ENCODE results near the gene ADAM15.

DNA sequence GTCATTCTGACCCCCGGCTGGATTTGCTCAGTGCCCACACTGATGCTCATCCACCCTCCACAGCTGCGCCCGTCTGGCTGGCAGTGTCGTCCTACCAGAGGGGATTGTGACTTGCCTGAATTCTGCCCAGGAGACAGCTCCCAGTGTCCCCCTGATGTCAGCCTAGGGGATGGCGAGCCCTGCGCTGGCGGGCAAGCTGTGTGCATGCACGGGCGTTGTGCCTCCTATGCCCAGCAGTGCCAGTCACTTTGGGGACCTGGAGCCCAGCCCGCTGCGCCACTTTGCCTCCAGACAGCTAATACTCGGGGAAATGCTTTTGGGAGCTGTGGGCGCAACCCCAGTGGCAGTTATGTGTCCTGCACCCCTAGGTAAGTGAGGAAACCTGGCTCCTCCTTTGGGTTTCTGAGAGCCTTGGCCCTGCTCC, 6.7 kb downstream of the ADAM15 start:
- TF ChIP-seq CREM (CRISPR knock-in tag; IDR thresholded peaks at IDR 0.05) (no peak), CTCF (IDR thresholded peaks at IDR 0.05) (no peak), TEAD4 (CRISPR knock-in tag; IDR thresholded peaks at IDR 0.05) (no peak), ZNF121 (CRISPR knock-in tag; IDR thresholded peaks at IDR 0.05) (no peak), ZNF138 (CRISPR knock-in tag; conservative IDR thresholded peaks at IDR 0.05) (no peak), IRF2 (CRISPR knock-in tag; IDR thresholded peaks at IDR 0.05; ENCODE audit: borderline replicate concordance, low read depth) (no peak), MYBL2 (CRISPR knock-in tag; IDR thresholded peaks at IDR 0.05) (no peak)
- TF ChIP-seq, protein P1, sequence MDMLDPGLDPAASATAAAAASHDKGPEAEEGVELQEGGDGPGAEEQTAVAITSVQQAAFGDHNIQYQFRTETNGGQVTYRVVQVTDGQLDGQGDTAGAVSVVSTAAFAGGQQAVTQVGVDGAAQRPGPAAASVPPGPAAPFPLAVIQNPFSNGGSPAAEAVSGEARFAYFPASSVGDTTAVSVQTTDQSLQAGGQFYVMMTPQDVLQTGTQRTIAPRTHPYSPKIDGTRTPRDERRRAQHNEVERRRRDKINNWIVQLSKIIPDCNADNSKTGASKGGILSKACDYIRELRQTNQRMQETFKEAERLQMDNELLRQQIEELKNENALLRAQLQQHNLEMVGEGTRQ (CRISPR knock-in tag; IDR thresholded peaks at IDR 0.05), result no peak
- TF ChIP-seq, protein P2, sequence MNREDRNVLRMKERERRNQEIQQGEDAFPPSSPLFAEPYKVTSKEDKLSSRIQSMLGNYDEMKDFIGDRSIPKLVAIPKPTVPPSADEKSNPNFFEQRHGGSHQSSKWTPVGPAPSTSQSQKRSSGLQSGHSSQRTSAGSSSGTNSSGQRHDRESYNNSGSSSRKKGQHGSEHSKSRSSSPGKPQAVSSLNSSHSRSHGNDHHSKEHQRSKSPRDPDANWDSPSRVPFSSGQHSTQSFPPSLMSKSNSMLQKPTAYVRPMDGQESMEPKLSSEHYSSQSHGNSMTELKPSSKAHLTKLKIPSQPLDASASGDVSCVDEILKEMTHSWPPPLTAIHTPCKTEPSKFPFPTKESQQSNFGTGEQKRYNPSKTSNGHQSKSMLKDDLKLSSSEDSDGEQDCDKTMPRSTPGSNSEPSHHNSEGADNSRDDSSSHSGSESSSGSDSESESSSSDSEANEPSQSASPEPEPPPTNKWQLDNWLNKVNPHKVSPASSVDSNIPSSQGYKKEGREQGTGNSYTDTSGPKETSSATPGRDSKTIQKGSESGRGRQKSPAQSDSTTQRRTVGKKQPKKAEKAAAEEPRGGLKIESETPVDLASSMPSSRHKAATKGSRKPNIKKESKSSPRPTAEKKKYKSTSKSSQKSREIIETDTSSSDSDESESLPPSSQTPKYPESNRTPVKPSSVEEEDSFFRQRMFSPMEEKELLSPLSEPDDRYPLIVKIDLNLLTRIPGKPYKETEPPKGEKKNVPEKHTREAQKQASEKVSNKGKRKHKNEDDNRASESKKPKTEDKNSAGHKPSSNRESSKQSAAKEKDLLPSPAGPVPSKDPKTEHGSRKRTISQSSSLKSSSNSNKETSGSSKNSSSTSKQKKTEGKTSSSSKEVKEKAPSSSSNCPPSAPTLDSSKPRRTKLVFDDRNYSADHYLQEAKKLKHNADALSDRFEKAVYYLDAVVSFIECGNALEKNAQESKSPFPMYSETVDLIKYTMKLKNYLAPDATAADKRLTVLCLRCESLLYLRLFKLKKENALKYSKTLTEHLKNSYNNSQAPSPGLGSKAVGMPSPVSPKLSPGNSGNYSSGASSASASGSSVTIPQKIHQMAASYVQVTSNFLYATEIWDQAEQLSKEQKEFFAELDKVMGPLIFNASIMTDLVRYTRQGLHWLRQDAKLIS (CRISPR knock-in tag; IDR thresholded peaks at IDR 0.05; ENCODE audit: borderline replicate concordance), result no peak
- TF ChIP-seq, protein P3, sequence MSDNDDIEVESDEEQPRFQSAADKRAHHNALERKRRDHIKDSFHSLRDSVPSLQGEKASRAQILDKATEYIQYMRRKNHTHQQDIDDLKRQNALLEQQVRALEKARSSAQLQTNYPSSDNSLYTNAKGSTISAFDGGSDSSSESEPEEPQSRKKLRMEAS (CRISPR knock-in tag; IDR thresholded peaks at IDR 0.05), result no peak

Data from WTC11 (cell line).